Embryonic facial prominence (tissue), 1 donor: ENCODE data around the gene TEX13B.

Experiments used
- DNase-seq: peaks from one replicate; pipeline ENCODE4 v3.0.0-alpha.2; 2016; ENCODE audit errors: extremely low spot score

The TEX13B gene

DNA sequence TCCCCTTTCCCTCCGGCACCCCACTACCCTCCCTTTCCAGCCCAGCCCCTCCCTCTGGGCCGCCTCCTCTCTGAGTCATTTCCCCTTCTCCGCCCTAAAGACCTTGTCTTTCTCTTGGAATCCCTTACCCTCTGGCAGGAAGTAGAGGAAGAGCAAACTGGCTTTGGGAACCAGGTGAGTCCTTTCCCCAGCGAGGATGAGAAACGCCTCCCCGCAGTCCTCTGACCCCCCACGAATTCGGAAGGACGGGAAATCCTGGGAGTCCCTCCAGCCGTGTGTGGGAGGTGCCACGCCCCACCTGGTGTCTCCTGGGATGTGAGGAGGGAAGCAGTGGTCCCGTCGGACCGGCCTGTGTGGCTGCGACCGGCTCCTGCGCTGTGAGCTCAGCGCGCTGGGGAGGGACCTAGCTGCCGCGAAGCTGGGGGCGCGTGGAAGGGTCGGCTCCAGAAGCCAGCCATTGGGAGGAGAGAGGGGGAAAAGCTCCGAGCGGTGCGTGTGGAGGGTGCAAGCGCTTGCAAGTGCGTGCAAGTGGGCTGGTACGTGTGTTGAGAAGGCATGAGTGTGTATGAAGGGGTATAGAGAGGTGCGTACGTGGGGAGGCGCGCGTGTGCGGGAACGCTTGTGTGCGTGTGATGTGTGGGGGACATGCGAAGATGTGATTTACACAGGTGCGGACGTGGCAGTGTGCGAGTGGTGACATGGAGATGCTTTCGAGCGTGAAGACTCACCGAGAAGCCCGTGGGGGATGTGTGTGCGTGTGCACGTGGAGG, 46.3 kb downstream of the TEX13B start:
- DNase-seq: no peak

DNA sequence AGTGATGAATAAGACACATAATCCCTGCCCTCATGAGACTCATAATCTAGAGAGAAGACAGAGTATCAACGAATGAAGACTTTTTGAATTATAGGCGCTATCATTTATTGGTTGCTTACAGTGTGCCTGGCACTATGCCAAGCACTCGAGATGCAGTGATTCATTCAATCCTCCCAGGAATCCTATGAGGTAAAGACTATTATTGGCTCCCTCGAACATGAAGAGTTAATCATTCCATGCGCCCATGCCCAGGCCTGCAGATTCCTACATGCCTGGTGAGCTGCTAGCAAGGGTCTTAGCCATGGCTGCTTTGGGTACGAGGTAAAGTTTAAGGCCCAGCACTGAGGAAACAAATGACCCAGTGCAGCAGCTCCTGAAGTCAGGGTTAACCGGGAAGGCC, 47.0 kb downstream of the TEX13B start:
- DNase-seq: no peak

GRCh38 chrX:107934262-107934661, 47.9 kb downstream of the TEX13B start:
- no peak for DNase-seq
